H9 (cell line): ENCODE results near the gene RPS6KA6. TPM values are rescaled to one million over a fixed set of nuclear protein-coding genes. Genes with fewer than 3 reads are reported as not detected.

Experiments used
- DNase-seq: peaks from one replicate; pipeline ENCODE4 v3.0.0-alpha.2; 2017
- H2AFZ ChIP-seq: one replicate; pipeline ENCODE4 v1.6.1; 2013; ENCODE audit warnings: mild to moderate bottlenecking, low read length, control low read depth, moderate library complexity
- H2AK5ac ChIP-seq: 2 replicates; pipeline ENCODE4 v1.6.1; 2013; ENCODE audit warnings: low read length, control low read depth, mixed read lengths; ENCODE audit not compliant: insufficient read length
- H2BK120ac ChIP-seq: one replicate; pipeline ENCODE4 v1.6.1; 2013; ENCODE audit warnings: low read depth, mild to moderate bottlenecking, low read length, control low read depth, inconsistent platforms; ENCODE audit not compliant: poor library complexity, severe bottlenecking
- H2BK12ac ChIP-seq: 2 replicates; pipeline ENCODE4 v1.6.1; 2013; ENCODE audit warnings: low read length, control low read depth, mixed read lengths, low read depth; ENCODE audit not compliant: insufficient read length
- H2BK15ac ChIP-seq: 2 replicates; pipeline ENCODE4 v1.6.1; 2013; ENCODE audit warnings: low read depth, low read length, control low read depth
- H2BK20ac ChIP-seq: one replicate; pipeline ENCODE4 v1.6.1; 2013; ENCODE audit warnings: low read depth, mild to moderate bottlenecking, low read length, control low read depth, inconsistent platforms; ENCODE audit not compliant: poor library complexity, severe bottlenecking
- H2BK5ac ChIP-seq: 2 replicates; pipeline ENCODE4 v1.6.1; 2013; ENCODE audit warnings: low read length, control low read depth, mixed read lengths; ENCODE audit not compliant: insufficient read length
- H3K14ac ChIP-seq: 2 replicates; pipeline ENCODE4 v1.6.1; 2013; ENCODE audit warnings: low read length, control low read depth; ENCODE audit not compliant: insufficient read depth
- H3K18ac ChIP-seq: 2 replicates; pipeline ENCODE4 v1.6.1; 2013; ENCODE audit warnings: low read depth, mild to moderate bottlenecking, mixed read lengths, low read length, control low read depth; ENCODE audit not compliant: insufficient read length
- H3K23ac ChIP-seq: 2 replicates; pipeline ENCODE4 v1.6.1; 2013; ENCODE audit warnings: low read length, control low read depth, mixed read lengths, low read depth; ENCODE audit not compliant: insufficient read length
- H3K23me2 ChIP-seq: 2 replicates; pipeline ENCODE4 v1.6.1; 2013; ENCODE audit warnings: low read depth, mild to moderate bottlenecking, mixed read lengths, low read length, control low read depth; ENCODE audit not compliant: insufficient read length, poor library complexity, severe bottlenecking
- H3K27ac ChIP-seq: 2 replicates; pipeline ENCODE4 v1.5.1; 2013; ENCODE audit warnings: low read length, control low read depth, mixed read lengths, low read depth; ENCODE audit not compliant: insufficient read length
- H3K27me3 ChIP-seq: 2 replicates; pipeline ENCODE4 v1.6.1; 2013; ENCODE audit warnings: low read length, control low read depth, inconsistent platforms; ENCODE audit not compliant: insufficient read depth
- H3K4ac ChIP-seq: 2 replicates; pipeline ENCODE4 v1.6.1; 2013; ENCODE audit warnings: low read depth, mild to moderate bottlenecking, control low read depth, inconsistent platforms, low read length, moderate library complexity
- H3K4me1 ChIP-seq: 2 replicates; pipeline ENCODE4 v1.6.1; 2013; ENCODE audit warnings: low read length, control low read depth, inconsistent platforms; ENCODE audit not compliant: insufficient read depth
- H3K4me2 ChIP-seq: 2 replicates; pipeline ENCODE4 v1.6.1; 2013; ENCODE audit warnings: low read length, control low read depth, mixed read lengths; ENCODE audit not compliant: insufficient read length, insufficient read depth
- H3K56ac ChIP-seq: 2 replicates; pipeline ENCODE4 v1.6.1; 2013; ENCODE audit warnings: low read depth, mild to moderate bottlenecking, mixed read lengths, low read length, control low read depth; ENCODE audit not compliant: insufficient read length
- H3K79me1 ChIP-seq: 2 replicates; pipeline ENCODE4 v1.6.1; 2013; ENCODE audit warnings: low read depth, mild to moderate bottlenecking, moderate library complexity, low read length, control low read depth, inconsistent platforms; ENCODE audit not compliant: insufficient read depth, poor library complexity, severe bottlenecking
- H3K79me2 ChIP-seq: 2 replicates; pipeline ENCODE4 v1.6.1; 2013; ENCODE audit warnings: low read length, control low read depth, inconsistent platforms; ENCODE audit not compliant: insufficient read depth
- H3K9ac ChIP-seq: 2 replicates; pipeline ENCODE4 v1.6.1; 2013; ENCODE audit warnings: low read length, control low read depth, mixed read lengths; ENCODE audit not compliant: insufficient read length; ENCODE audit errors: extremely low read depth
- H3K9me3 ChIP-seq: one replicate; pipeline ENCODE4 v1.6.1; 2013; ENCODE audit warnings: low read depth, low read length, inconsistent platforms; ENCODE audit not compliant: control insufficient read depth
- H3T11ph ChIP-seq: one replicate; pipeline ENCODE4 v1.6.1; 2013; ENCODE audit warnings: mild to moderate bottlenecking, low read length, control low read depth, inconsistent platforms
- H4K20me1 ChIP-seq: one replicate; pipeline ENCODE4 v1.6.1; 2013; ENCODE audit not compliant: control insufficient read depth, insufficient read length, insufficient read depth
- H4K5ac ChIP-seq: 2 replicates; pipeline ENCODE4 v1.6.1; 2013; ENCODE audit warnings: low read depth, mild to moderate bottlenecking, mixed read lengths, low read length, control low read depth; ENCODE audit not compliant: insufficient read length
- H4K8ac ChIP-seq: replicated peaks from 2 replicates; pipeline ENCODE4 v1.6.1; 2013; ENCODE audit warnings: low read length, control low read depth, mixed read lengths, low read depth; ENCODE audit not compliant: insufficient read length
- H4K91ac ChIP-seq: 2 replicates; pipeline ENCODE4 v1.6.1; 2013; ENCODE audit warnings: low read depth, mild to moderate bottlenecking, moderate library complexity, mixed read lengths, low read length, control low read depth; ENCODE audit not compliant: insufficient read length
- H3K27ac Mint-ChIP-seq, 3 experiments: 2 replicates in 2 of 3; 3 replicates in 1 of 3; pipeline ENCODE4 v1.8.0; 2020 to 2021; ENCODE audit warnings: mixed read lengths in 3 of 3, mild to moderate bottlenecking in 1 of 3, moderate library complexity in 1 of 3
- H3K27me3 Mint-ChIP-seq: 2 replicates; pipeline ENCODE4 v1.8.0; 2021; ENCODE audit warnings: low read depth, mild to moderate bottlenecking, moderate library complexity, mixed read lengths
- H3K36me3 Mint-ChIP-seq, 3 experiments: 2 replicates in 2 of 3; 3 replicates in 1 of 3; pipeline ENCODE4 v1.8.0; 2020 to 2021; ENCODE audit warnings: low read depth in 3 of 3, mixed read lengths in 3 of 3; ENCODE audit not compliant: insufficient read depth in 1 of 3
- H3K4me1 Mint-ChIP-seq, 2 experiments: 2 replicates each; pipeline ENCODE4 v1.8.0; 2020; ENCODE audit warnings: mixed read lengths in 2 of 2
- H3K4me3 Mint-ChIP-seq, 2 experiments: 2 replicates in 1 of 2; 3 replicates in 1 of 2; pipeline ENCODE4 v1.8.0; 2020 to 2021; ENCODE audit warnings: mild to moderate bottlenecking in 2 of 2, mixed read lengths in 2 of 2, moderate library complexity in 1 of 2
- H3K9me3 Mint-ChIP-seq, 2 experiments: 2 replicates in 1 of 2; 3 replicates in 1 of 2; pipeline ENCODE4 v1.8.0; 2020; ENCODE audit warnings: mild to moderate bottlenecking in 2 of 2, mixed read lengths in 2 of 2, moderate library complexity in 1 of 2
- CTCF ChIP-seq: fragments of 200-600 bp; sonication (generic); conservative IDR thresholded peaks from 3 replicates; pipeline ENCODE4 v1.8.0; 2021; ENCODE audit warnings: antibody characterized with exemption, mild to moderate bottlenecking
- total RNA-seq: library from RNA; stranded (reverse); gene quantifications from 2 replicates; pipeline ENCODE4 v1.2.1, GENCODE V29; 2021

Gene RPS6KA6
- total RNA-seq, 1 experiment from 2014 or later: 12.1 TPM

GRCh38 chrX:84205276-84205675 is 17.3 kb upstream of the RPS6KA6 start:
- Histone ChIP-seq H3K23ac (no peak overlapping the region), H3K4me1 (no peaks in the 10 kb centered on the region), H3K4ac (no peak overlapping the region), H2AK5ac (no peak overlapping the region), H4K91ac (no peak overlapping the region), H3K79me2 (no peaks in the 10 kb centered on the region), H2BK5ac (no peak overlapping the region), H3K14ac (no peak overlapping the region), H3K23me2 (no peaks in the 10 kb centered on the region), H2BK120ac (no peak overlapping the region), H2BK20ac (no peak overlapping the region), H3K9me3 (peaks cover 17% of the 10 kb centered on the region), H4K5ac (no peak overlapping the region), H4K20me1 (no peaks in the 10 kb centered on the region), H3K18ac (no peak overlapping the region), H3K4me2 (no peak overlapping the region), H3T11ph (no peak overlapping the region), H3K9ac (no peak overlapping the region), H2AFZ (no peak overlapping the region), H2BK15ac (no peak overlapping the region), H3K27me3 (no peaks in the 10 kb centered on the region), H3K27ac (no peak overlapping the region), H3K79me1 (no peaks in the 10 kb centered on the region), H2BK12ac (no peak overlapping the region), H3K56ac (no peak overlapping the region), H4K8ac (no peak overlapping the region)
- Mint-ChIP-seq H3K4me3 (no peak overlapping the region), H3K36me3 (no peaks in the 10 kb centered on the region; a peak in 1 of 7 replicates), H3K9me3 (peaks cover 33 to 34% of the 10 kb centered on the region in 2 experiments), H3K4me1 (peaks cover 0 to 4% of the 10 kb centered on the region in 2 experiments; a peak in 1 of 4 replicates), H3K27ac (no peak overlapping the region), H3K27me3 (no peaks in the 10 kb centered on the region)
- no peak for TF ChIP-seq CTCF
- no peak for DNase-seq
